CD4-positive, alpha-beta memory T cell (primary cell): ENCODE data around the gene ASH1L. TPM values are rescaled to one million over a fixed set of nuclear protein-coding genes. Genes with fewer than 3 reads are reported as not detected.
"Not testable (repeated sequence)": the region's sequence is repeated elsewhere in the genome, so short reads cannot be mapped to it uniquely, and the experiment has no call there.

Experiments used
- CTCF ChIA-PET: fragments of 350-600 bp; sonication (Branson Sonifier 250); formaldehyde crosslinking; loops from one replicate; lab custom pipeline; 2021; ENCODE audit warnings: inconsistent platforms; ENCODE audit not compliant: partially characterized antibody; lab: Charles Lee
- POLR2A ChIA-PET: fragments of 350-600 bp; sonication (Branson Sonifier 250); formaldehyde crosslinking; loops from one replicate; lab custom pipeline; 2021; ENCODE audit not compliant: partially characterized antibody; lab: Charles Lee
- DNase-seq, 5 donors: peaks; one replicate each; pipeline versions ENCODE4 v3.0.0 to v3.0.0-alpha.2; 2020 to 2022; ENCODE audit warnings: mixed read lengths in 1 of 5
- H3K27ac ChIP-seq: one replicate; pipeline ENCODE4 v1.7.0; 2013; ENCODE audit warnings: low read depth, low read length
- H3K27me3 ChIP-seq: 2 replicates; pipeline ENCODE4 v1.7.0; 2013; ENCODE audit warnings: mild to moderate bottlenecking, low read length, moderate library complexity; ENCODE audit not compliant: insufficient read depth
- H3K36me3 ChIP-seq: 2 replicates; pipeline ENCODE4 v1.7.0; 2013; ENCODE audit warnings: mild to moderate bottlenecking, low read length, moderate library complexity; ENCODE audit not compliant: insufficient read depth
- H3K4me1 ChIP-seq: 2 replicates; pipeline ENCODE4 v1.7.0; 2013; ENCODE audit warnings: mild to moderate bottlenecking, low read length, moderate library complexity; ENCODE audit not compliant: insufficient read depth
- H3K4me3 ChIP-seq, 2 donors: one replicate each; pipeline ENCODE4 v1.7.0; 2013; ENCODE audit warnings: low read length in 2 of 2, mild to moderate bottlenecking in 1 of 2
- H3K9me3 ChIP-seq, 2 donors: one replicate each; pipeline ENCODE4 v1.7.0; 2013; ENCODE audit warnings: low read length in 2 of 2, control low read depth in 1 of 2; ENCODE audit not compliant: control insufficient read depth in 1 of 2
- H3K27ac Mint-ChIP-seq, 7 donors: one replicate each; pipeline ENCODE4 v1.8.0; 2020 to 2021; ENCODE audit warnings: mixed read lengths in 7 of 7, mild to moderate bottlenecking in 6 of 7, inconsistent platforms in 3 of 7, moderate library complexity in 3 of 7
- H3K27me3 Mint-ChIP-seq, 2 donors: one replicate each; pipeline ENCODE4 v1.8.0; 2020 to 2021; ENCODE audit warnings: mixed read lengths in 2 of 2
- H3K36me3 Mint-ChIP-seq, 2 donors: one replicate each; pipeline ENCODE4 v1.8.0; 2020 to 2021; ENCODE audit warnings: mixed read lengths in 2 of 2, inconsistent platforms in 1 of 2, mild to moderate bottlenecking in 1 of 2
- H3K4me1 Mint-ChIP-seq, 4 donors: one replicate each; pipeline ENCODE4 v1.8.0; 2020 to 2021; ENCODE audit warnings: mixed read lengths in 4 of 4, mild to moderate bottlenecking in 1 of 4
- H3K4me3 Mint-ChIP-seq, 8 donors: one replicate each; pipeline ENCODE4 v1.8.0; 2020 to 2021; ENCODE audit warnings: mixed read lengths in 8 of 8, mild to moderate bottlenecking in 7 of 8, moderate library complexity in 6 of 8, inconsistent platforms in 3 of 8
- H3K9me3 Mint-ChIP-seq, 8 donors: one replicate each; pipeline ENCODE4 v1.8.0; 2020 to 2021; ENCODE audit warnings: mixed read lengths in 8 of 8, mild to moderate bottlenecking in 5 of 8, inconsistent platforms in 3 of 8, moderate library complexity in 1 of 8
- intact Hi-C: fragments of 100-400 bp; cut with micrococcal nuclease; formaldehyde crosslinking; loops from one replicate; pipeline ENCODE4 v1.15.1; 2023
- polyA plus RNA-seq, 2 donors: library from polyadenylated mRNA; unstranded; fragments of 300-500 nt; fragmentation: Illumina TruSeq; gene quantifications; one replicate each; pipeline ENCODE4 v1.2.3, GENCODE V29; 2021
- total RNA-seq, 2 experiments: library from RNA; stranded (reverse); gene quantifications; one replicate each; pipeline ENCODE4 v1.2.3, GENCODE V29; 2021

ASH1L gene
- total and polyA plus RNA-seq, 4 experiments from 2014 or later, result 7.6 to 107 (median 70.4) TPM

DNA sequence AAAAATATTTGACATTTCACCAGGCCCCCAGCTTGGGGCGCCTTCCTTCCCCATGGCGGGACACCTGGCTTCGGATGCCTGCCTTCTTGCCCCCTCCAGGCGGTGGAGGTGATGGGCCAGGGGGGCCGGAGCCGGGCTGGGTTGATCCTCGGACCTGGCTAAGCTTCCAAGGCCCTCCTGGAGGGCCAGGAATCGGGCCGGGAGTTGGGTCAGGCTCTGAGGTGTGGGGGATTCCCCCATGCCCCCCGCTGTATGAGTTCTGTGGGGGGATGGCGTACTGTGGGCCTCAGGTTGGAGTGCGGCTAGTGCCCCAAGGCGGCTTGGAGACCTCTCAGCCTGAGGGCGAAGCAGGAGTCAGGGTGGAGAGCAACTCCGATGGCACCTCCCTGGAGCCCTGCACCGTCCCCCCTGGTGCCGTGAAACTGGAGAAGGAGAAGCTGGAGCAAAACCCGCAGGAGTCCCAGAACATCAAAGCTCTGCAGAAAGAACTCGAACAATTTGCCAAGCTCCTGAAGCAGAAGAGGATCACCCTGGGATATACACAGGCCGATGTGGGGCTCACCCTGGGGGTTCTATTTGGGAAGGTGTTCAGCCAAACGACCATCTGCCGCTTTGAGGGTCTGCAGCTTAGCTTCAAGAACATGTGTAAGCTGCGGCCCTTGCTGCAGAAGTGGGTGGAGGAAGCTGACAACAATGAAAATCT lies 129.3 kb downstream of the ASH1L start:
- H3K9me3 Mint-ChIP-seq, POLR2A ChIA-PET, H3K27ac ChIP-seq, H3K4me3 Mint-ChIP-seq, H3K4me1 ChIP-seq, H3K4me1 Mint-ChIP-seq, H3K27me3 Mint-ChIP-seq, H3K27ac Mint-ChIP-seq, intact Hi-C loops, H3K27me3 ChIP-seq, H3K9me3 ChIP-seq, CTCF ChIA-PET, DNase-seq, H3K4me3 ChIP-seq: not testable (repeated sequence)
- peaks cover 23 to 45% of the 10 kb centered on the region in 2 donors for H3K36me3 Mint-ChIP-seq
- H3K36me3 ChIP-seq, result peaks cover 15% of the 10 kb centered on the region

DNA sequence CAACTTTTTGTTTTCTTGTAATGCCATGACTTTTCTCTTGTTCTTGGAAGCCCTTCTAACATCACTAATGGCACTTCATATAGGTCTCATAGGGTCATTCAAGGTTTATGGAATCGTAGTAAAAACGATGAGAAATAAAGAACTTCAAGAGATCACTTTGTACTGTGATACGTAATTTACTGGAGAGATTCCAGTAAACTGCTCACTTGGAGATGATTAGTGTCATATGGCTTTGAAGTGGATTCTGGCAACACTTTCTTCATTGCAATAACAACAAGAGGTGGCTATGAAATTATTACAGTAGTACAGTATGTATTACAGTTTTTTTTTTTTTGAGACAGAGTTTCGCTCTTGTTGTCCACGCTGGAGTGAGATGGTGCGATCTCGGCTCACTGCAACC lies 138.5 kb downstream of the ASH1L start:
- CTCF ChIA-PET, result no interaction called here
- Histone ChIP-seq H3K36me3 (no peaks in the 10 kb centered on the region), H3K9me3 (no peaks in the 10 kb centered on the region), H3K27me3 (no peaks in the 10 kb centered on the region), H3K4me1 (no peaks in the 10 kb centered on the region), H3K27ac (no peak overlapping the region), H3K4me3 (no peak overlapping the region)
- DNase-seq, result no peak
- H3K4me1 Mint-ChIP-seq, result peaks cover 6 to 9% (median 7%) of the 10 kb centered on the region in 4 donors
- no peaks in the 10 kb centered on the region for H3K9me3 Mint-ChIP-seq
- peak overlapping the region in 1 of 7 donors; percentile 48 for H3K27ac Mint-ChIP-seq
- intact Hi-C loops, result no loop called here
- H3K4me3 Mint-ChIP-seq, result no peak overlapping the region
- H3K27me3 Mint-ChIP-seq, result no peaks in the 10 kb centered on the region
- POLR2A ChIA-PET, result no interaction called here
- peaks cover 7 to 20% of the 10 kb centered on the region in 2 donors for H3K36me3 Mint-ChIP-seq

DNA sequence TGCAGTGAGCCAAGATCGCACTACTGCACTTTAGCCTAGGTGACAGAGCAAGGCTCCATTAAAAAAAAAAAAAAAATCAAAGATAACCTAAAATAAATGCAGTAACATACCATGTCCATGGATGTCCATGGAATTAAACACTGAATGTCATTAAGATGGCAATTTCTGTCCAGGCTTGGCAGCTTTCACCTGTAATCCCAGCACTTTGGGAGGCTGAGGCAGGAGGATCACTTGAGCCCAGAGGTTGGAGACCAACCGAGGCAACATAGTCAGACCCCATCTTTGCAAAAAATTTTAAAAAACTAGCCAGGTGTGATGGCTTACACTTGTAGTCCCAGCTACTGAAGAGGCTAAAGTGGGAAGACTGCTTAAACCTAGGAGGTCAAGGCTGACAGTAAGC lies 141.8 kb downstream of the ASH1L start:
- intact Hi-C loops, result no loop called here

DNA sequence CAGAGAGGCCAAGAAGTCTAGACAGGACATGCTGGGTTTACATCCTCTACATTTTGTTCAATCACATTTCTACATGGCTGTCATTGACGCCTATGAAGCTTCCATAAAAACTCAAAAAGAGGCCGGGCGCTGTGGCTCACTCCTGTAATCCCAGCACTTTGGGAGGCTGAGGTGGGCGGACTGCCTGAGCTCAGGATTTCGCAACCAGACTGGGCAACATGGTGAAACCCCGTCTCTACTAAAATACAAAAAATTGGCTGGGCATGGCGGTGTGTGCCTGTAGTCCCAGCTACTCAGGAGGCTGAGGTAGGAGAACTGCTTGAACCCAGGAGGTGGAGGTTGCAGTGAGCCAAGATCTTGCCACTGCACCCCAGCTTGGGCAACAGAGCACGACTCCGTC lies 150.8 kb downstream of the ASH1L start:
- H3K27ac ChIP-seq, H3K9me3 ChIP-seq, H3K9me3 Mint-ChIP-seq, H3K4me3 ChIP-seq, H3K36me3 ChIP-seq, H3K27me3 Mint-ChIP-seq, H3K4me1 Mint-ChIP-seq, POLR2A ChIA-PET, DNase-seq, H3K27ac Mint-ChIP-seq, CTCF ChIA-PET, H3K4me1 ChIP-seq, H3K4me3 Mint-ChIP-seq, intact Hi-C loops, H3K27me3 ChIP-seq: not testable (repeated sequence)
- H3K36me3 Mint-ChIP-seq, result peaks cover 13 to 41% of the 10 kb centered on the region in 2 donors

More for the DNA sequence above, 141.8 kb downstream of the ASH1L start:
- Histone ChIP-seq H3K4me1 (no peaks in the 10 kb centered on the region), H3K4me3 (no peak overlapping the region), H3K27me3 (no peaks in the 10 kb centered on the region), H3K9me3 (no peaks in the 10 kb centered on the region), H3K27ac (no peak overlapping the region), H3K36me3 (no peaks in the 10 kb centered on the region)
- no peak overlapping the region for H3K4me3 Mint-ChIP-seq
- ChIA-PET POLR2A (no interaction called here), CTCF (no interaction called here)
- no peaks in the 10 kb centered on the region for H3K9me3 Mint-ChIP-seq
- H3K4me1 Mint-ChIP-seq, result peaks cover 6 to 15% (median 10%) of the 10 kb centered on the region in 4 donors
- peak overlapping the region in 3 of 7 donors; percentile 11 to 53 (median 35) for H3K27ac Mint-ChIP-seq
- peaks cover 7 to 22% of the 10 kb centered on the region in 2 donors for H3K36me3 Mint-ChIP-seq
- no peaks in the 10 kb centered on the region for H3K27me3 Mint-ChIP-seq
- no peak for DNase-seq

DNA sequence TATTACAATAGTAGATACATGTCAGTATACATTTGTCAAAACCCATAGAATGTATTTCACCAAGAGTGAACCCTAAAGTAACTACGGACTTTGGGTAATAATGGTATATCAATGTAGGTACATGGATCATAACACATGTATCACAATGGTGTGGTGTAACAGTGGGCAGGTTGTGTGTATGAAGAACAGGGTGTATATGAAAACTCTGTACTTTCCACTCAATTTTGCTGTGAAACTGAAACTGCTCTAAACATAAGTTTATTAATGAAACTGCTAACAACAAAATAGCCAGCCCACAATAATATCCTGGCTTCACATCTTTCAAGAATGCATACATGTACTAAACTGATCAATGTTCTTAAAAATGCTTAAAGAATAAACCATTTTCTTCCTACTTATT lies 151.7 kb downstream of the ASH1L start:
- POLR2A ChIA-PET, result no interaction called here
- H3K27ac Mint-ChIP-seq, result peak overlapping the region in 1 of 7 donors; percentile 51

DNA sequence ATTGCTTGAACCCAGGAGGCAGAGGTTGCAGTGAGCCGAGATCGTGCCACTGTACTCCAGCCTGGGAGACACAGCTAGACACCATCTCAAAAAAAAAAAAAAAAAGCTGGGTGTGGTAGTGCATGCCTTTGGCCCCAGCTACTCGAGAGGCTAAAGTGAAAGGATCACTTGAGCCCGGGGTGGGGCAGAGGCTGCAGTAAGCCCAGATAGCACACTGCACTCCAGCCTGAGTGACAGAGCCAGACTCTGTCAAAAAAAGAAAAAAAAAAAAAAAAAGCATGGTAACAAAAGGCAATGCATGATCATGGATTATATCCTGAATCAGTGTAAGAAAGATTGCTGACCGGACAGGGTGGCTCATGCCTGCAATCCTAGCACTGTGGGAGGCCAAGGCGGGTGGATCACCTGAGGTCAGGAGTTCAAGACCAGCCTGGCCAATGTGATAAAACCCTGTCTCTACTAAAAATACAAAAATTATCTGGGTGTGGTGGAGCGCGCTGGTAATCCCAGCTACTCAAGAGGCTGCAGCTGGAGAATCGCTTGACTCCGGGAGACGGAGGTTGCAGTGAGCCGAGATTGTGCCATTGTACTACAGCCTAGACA lies 165.6 kb downstream of the ASH1L start:
- H3K36me3 Mint-ChIP-seq, result peaks cover 39 to 52% of the 10 kb centered on the region in 2 donors
- H3K9me3 Mint-ChIP-seq, result peaks cover 0 to 2% (median 0%) of the 10 kb centered on the region in 8 donors
- no peak for DNase-seq
- Histone ChIP-seq H3K27ac (no peak overlapping the region), H3K9me3 (no peaks in the 10 kb centered on the region), H3K27me3 (no peaks in the 10 kb centered on the region), H3K4me3 (no peak overlapping the region), H3K36me3 (peaks cover 29% of the 10 kb centered on the region), H3K4me1 (no peaks in the 10 kb centered on the region)
- H3K4me3 Mint-ChIP-seq, result no peak overlapping the region
- H3K27ac Mint-ChIP-seq, result peak overlapping the region in 2 of 7 donors; percentile 36 to 47
- H3K4me1 Mint-ChIP-seq, result peaks cover 0 to 4% (median under 1%) of the 10 kb centered on the region in 4 donors
- intact Hi-C loops, result no loop called here
- CTCF ChIA-PET, result no interaction called here
- POLR2A ChIA-PET, result no interaction called here
- no peaks in the 10 kb centered on the region for H3K27me3 Mint-ChIP-seq

More for the DNA sequence above, 151.7 kb downstream of the ASH1L start:
- no peak overlapping the region for H3K4me3 Mint-ChIP-seq
- peaks cover 6% of the 10 kb centered on the region for H3K36me3 ChIP-seq
- H3K4me1 Mint-ChIP-seq, result no peaks in the 10 kb centered on the region
- intact Hi-C loops, result no loop called here
- H3K27me3 Mint-ChIP-seq, result no peaks in the 10 kb centered on the region
- CTCF ChIA-PET, result no interaction called here
- H3K4me1 ChIP-seq, result no peaks in the 10 kb centered on the region
- no peaks in the 10 kb centered on the region for H3K27me3 ChIP-seq
- no peaks in the 10 kb centered on the region for H3K9me3 Mint-ChIP-seq
- H3K27ac ChIP-seq, result no peak overlapping the region
- peaks cover 13 to 44% of the 10 kb centered on the region in 2 donors for H3K36me3 Mint-ChIP-seq
- no peaks in the 10 kb centered on the region for H3K9me3 ChIP-seq
- no peak for DNase-seq
- no peak overlapping the region for H3K4me3 ChIP-seq

DNA sequence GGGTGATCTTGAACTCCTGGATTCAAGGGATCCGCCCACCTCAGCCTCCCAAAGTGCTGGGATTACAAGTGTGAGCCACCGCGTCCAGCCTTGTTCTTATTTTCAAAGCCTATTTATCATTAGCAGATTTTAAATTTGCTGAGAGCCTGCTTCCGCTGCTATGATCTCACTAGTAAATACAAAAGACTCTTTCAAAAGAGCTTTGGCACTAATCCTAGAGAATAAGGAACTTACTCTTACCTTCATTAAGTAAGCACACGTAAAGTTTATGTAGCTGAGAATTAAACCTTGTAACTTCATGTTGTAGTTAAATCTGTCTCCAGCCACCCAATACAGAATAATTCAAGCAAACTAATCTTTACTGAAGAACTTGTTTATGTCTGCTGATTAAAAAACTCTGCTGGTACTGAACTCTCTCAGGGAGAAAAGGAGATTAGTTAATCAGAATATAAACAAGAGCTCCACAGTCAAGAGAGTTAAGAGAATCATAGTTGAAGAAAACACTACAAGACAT lies 169.6 kb downstream of the ASH1L start:
- intact Hi-C loops, result no loop called here
- ChIA-PET POLR2A (no interaction called here), CTCF (no interaction called here)
- H3K27me3 ChIP-seq, result no peaks in the 10 kb centered on the region
- no peak overlapping the region for H3K4me3 ChIP-seq
- no peaks in the 10 kb centered on the region for H3K9me3 ChIP-seq
- H3K4me3 Mint-ChIP-seq, result no peak overlapping the region
- H3K9me3 Mint-ChIP-seq, result peaks cover 0 to 2% (median 0%) of the 10 kb centered on the region in 8 donors
- H3K4me1 Mint-ChIP-seq, result peaks cover 0 to 2% (median 0%) of the 10 kb centered on the region in 4 donors
- H3K27ac Mint-ChIP-seq, result peak overlapping the region in 1 of 7 donors; percentile 17
- H3K27me3 Mint-ChIP-seq, result no peaks in the 10 kb centered on the region
- H3K36me3 Mint-ChIP-seq, result peaks cover 39 to 55% of the 10 kb centered on the region in 2 donors
- peaks cover 35% of the 10 kb centered on the region for H3K36me3 ChIP-seq
- no peak overlapping the region for H3K27ac ChIP-seq
- H3K4me1 ChIP-seq, result no peaks in the 10 kb centered on the region
- no peak for DNase-seq
